ENCODE results near the gene TNFAIP8L1.

Gene TNFAIP8L1

DNA sequence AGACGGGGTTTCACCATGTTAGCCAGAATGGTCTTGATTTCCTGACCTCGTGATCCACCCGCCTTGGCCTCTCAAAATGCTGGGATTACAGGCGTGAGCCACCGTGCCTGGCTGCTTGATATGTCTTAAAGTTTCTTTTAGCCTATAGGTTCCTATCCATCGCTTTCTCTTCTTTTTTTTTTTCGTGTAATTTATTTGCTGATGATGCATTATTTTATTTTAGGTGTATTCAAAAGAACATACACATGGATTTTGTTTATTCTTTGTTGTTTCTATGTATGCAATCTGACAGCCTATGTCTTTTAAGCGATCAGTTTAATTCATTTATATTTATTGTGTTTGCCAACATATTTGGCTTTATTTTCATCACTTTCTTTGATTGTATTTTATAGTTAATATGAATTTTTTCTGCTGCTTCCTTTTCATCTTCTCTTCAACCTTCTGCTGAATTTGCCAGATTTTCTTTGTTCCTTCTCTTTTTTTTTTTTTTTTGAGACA is 26.0 kb upstream of the TNFAIP8L1 start:
- no peak for DNase-seq

DNA sequence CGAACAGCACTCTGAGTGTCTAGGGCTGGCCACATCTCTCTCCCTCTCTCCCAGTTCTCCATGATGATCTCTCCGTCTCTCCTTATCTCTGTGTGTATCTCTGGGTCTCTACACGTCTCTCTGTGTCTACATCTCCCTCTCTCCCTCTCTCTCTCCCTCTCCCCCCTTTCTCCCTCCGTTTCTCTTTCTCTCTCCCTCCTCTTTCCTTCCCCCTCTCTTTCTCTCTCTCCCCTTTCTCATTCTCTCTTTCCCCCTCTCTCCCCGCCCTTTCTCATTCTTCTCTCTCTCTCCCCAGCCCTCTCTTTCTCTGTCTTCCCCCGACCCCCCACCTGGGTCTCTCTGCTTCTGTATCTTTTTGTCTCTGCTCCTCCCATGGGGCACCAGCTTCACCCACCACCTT is 21.3 kb upstream of the TNFAIP8L1 start:
- no peak for DNase-seq

DNA sequence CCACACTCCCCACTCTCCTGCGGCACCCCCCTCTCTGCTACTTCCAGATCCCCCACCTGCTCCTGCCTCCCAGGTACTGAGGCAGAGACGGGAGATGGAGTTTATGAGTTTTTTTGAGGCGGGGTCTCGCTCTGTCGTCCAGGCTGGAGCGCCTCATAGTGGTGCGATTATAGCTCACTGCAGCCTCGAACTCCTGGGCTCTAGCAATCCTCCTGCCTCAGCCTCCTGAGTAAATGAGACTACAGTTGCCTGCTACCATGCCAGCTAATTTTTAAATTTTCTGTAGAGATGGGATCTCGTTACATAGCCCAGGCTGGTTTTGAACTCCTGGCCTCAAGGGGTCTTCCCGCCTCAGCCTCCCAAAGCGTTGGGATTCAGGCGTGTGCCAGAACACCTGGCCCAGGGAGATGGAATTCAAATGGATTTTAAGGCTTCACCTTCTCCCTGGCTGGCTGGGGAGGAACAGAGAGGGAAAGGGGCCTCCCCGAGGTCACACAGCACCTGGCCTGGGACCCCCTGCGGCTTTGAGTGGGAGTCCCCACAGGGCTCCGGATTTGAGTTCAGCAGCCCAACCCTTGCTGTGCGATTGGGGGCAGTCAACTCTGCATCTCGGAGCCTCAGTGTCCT is 19.5 kb upstream of the TNFAIP8L1 start:
- no peak for DNase-seq

DNA sequence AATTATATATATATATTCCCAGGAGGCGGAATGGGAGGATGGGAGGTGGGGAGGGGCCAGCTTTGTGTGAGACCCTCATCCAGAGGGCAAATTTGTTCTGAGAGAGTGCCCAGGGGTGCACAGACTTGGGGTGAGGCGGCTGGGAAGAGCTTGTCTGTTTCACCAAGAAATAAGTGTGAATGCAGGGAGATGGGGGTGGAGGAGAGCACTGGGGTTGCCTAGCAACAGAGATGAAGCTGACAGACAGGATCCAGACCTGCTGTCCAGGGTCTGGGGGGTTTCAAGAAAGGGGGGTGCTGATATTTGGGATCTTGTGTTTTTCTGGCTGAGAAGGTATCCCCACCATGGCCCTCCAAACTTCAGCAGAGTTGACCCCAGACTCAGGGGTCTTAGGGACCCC is 18.6 kb upstream of the TNFAIP8L1 start:
- DNase-seq = no peak

DNA sequence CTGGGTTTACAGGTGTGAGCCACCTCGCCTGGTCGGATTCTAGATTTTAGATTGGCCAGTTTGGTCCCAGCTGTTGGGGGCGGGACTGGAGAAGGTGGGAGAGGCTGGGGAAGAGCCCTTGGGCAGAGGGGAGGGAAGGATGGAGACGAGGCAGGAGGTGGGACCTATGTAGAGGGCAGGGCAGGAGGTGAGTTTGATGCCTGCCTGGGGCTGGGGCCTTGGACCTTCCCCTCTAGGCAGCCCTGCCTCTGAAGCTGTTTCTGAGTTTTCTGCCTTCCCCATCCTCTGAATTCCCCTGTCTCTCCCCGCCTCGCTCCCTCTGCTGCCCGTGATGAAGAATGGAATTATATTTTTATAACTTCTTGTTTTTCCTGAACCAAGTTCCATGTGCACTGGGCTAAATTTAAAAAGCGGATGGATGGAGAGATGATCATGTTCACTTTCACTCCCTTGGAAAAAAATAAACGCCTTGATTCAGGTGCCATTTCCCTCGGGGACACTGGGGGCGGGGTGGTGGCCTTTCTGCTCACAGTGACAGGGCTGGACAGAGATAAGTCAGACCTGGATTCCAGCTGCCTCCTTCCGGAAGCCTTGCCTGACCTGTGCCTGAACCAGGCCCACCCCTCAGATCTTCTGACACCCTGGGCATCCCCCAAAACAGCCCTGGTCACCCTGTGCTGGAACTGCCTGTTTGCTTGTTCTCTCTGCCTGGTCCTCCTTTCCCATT is 16.5 kb upstream of the TNFAIP8L1 start:
- DNase-seq = no peak

DNA sequence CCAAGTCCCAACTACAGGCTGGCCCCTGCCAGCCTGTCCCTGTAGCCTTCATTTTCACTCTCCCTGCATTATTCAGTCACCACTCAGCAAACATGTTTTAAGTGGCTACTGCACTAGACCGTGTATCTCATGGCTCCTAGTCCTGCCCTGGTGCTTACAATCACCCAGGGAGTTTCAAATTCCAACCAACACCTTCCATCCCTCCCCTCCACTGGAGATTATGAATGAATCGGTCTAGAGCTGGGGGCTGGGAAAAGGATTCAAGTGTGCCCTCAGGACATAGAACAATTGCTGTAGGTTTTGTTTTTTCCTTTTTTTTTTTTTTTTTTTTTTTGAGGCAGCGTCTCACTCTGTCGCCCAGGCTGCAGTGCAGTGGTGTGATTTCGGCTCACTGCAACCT is 15.0 kb upstream of the TNFAIP8L1 start:
- DNase-seq = no peak

DNA sequence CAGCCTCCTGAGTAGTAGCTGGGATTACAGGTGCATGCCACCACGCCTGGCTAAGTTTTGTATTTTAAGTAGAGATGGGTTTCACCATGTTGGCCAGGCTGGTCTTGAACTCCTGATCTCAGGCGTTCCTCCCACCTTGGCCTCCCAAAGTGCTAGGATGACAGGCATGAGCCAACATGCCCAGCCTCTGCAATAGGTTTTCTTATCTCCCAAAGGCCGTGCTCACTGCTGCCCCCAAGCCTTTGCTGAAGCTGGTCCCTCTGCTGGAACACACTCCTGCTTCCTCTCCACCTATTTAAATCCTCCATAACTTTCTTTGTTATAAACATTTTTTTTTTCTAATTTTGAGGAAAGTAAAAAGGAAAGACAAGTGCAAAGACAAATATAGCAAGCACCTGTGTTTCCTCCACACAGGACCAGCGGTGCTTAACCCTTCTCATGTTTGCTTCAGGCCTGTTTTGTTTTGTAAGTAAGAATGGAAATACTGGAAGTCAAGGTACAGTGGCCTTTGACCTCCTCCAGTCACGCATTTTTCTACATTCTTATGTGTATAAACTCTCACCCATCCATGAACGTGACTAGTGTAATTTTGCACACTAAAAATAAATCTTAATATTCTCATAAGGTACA is 14.5 kb upstream of the TNFAIP8L1 start:
- no peak for DNase-seq

DNA sequence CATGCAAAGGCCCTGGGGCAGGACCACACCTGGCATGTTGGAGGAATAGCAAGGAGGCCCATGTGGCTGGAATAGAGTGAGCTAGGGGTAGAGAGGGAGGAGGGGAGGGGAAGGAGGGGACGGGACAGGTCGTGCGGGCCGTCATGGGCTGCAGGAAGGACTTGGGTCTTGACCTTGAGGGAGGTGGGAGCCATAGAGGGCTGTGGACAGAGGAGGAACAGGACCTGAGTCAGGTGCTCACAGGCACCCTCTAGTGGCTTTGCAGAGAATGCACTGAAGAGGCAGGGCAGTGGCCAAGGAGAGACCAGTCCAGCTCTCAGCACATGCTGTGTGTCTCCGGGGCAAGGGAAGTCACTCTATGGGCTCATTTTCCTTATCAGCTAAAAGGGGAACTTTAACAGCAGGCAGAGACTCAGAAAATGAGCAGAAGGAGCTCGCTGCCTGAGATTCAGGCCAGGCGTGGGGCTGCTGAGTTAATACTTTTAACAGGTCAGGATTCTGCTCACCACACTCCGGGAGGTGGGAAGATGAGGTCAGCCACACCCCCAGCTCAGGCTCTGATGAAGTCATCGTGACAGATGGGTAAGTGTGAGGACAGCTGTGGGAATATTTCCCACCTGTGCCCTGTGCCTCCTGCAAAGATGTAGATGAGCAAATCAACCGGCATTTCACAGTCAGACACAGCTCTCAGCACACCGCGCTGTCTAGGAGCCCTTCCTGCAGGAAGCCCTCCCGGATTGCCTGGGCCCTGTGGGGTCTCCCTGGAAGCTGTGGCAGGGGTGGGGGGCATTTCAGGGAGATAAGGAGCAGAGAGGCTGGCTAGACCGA is 6.0 kb upstream of the TNFAIP8L1 start:
- peak; percentile 28 for DNase-seq

DNA sequence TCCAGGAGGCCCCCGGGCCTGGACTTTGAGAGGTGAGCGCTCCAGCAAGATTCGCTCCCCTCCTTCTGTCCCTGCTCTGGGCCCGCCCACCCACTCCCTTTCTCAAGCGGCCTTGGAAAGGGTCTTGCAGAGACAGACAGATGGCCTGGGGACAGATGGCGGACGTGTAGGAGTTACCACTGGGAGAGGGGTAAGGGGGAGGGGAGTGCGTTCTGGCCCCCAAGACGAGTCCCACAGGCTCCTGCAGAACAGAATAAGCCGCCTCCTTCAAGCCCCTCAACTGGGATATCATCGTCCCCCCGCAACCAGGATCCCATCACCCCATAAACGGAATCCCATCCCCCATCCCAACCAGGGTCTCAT is 3.6 kb upstream of the TNFAIP8L1 start:
- DNase-seq = no peak

DNA sequence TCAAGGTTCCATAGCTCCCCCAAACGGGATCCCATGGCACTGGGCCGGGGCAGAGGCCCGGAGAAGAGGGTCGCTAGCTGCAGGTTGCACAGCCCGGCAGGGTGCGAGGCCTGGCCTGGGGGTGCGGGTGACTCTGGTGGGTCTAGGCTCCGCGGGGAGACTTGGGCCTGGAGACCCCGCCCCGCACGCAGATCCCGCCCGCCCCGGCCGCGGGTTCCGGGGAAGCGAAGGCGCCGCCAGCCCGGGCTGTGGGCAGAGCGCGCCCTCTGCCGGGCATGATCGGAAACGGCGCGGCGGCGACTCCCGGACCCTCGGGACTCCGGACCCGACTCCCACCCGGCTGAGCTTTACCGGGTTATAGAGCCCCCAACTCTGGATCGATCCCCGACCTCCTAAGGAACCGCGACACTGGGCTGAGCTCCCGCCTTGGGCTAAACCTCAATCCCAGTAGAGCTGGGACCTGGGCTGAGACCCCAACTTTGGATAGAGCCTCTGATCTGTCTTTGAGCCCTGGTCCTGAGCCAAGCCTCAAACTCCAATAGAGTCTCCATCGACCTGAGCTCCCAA is 3.1 kb upstream of the TNFAIP8L1 start:
- peak; percentile 74 for DNase-seq

DNA sequence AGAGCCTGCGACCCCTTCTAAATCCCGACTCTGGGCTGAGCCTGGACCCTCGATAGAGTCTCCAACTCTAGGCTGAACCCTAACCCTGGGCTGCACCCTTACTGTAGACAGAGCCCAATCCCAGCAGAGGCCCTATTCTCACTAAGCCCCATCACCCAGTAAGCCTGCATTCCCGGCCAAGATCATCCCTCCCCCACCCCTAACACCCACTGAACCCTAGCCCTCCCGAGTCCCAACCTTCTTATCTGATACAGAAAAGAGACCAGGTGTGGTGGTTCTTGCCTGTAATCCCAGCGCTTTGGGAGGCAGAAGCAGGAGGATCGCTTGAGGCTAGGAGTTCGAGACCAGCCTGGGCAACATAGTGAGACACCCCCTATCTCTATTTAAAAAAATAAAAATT is 2.6 kb upstream of the TNFAIP8L1 start:
- DNase-seq = no peak

DNA sequence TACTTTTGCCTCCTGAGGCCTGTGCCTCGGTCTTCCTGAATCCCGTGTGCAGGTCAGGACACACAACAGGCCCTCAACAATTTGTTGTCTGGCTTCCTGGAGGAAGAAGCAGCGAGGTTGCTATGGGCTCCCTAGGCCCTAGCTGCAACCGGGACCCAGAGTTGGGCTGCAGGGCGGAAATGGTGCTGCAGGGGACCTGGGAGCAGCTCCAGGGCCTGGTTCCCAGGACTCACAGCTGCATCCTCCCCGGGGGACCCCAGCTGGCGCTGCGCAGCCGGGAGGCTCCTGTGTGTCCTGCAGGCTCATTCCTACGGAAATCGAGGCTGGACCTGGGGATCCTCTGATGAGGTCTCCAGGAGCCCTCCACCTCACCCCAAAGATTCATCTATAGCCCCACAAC is 999 bp upstream of the TNFAIP8L1 start:
- no peak for DNase-seq

DNA sequence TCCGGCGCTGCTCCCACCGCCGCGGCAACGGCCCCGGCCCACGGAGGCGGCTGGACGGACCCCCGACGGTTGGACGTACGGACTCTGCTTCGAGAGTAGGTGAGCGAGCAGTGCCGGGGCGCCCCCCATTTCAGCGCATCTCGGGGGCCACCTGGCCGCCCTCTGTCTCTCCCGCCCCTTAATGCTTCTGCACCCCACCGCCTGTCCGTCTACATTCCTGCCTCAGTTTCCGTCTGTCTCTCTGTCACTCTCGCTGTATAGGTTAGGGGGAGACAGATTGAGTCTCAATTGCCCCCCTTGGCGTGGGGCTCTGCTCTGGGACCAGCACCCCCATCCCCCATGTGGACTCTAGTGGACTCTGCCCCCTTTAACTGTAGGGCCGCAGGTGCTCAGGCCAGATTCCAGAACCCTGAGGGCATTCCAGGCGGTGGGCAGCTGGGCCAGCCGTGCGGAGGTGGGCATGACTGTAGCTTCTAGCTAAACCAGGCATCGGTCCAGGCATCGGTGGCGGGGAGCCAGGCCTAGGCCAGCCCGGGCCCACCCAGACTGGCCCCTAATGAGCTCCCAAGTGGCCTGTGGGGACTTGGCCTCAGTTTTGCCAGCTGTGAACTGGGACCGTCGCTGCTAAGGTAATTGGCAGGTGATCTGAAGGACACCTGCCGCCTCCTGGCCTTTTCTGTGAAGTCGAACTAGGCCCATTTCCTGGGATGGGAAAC is 373 bp downstream of the TNFAIP8L1 start:
- DNase-seq = no peak

DNA sequence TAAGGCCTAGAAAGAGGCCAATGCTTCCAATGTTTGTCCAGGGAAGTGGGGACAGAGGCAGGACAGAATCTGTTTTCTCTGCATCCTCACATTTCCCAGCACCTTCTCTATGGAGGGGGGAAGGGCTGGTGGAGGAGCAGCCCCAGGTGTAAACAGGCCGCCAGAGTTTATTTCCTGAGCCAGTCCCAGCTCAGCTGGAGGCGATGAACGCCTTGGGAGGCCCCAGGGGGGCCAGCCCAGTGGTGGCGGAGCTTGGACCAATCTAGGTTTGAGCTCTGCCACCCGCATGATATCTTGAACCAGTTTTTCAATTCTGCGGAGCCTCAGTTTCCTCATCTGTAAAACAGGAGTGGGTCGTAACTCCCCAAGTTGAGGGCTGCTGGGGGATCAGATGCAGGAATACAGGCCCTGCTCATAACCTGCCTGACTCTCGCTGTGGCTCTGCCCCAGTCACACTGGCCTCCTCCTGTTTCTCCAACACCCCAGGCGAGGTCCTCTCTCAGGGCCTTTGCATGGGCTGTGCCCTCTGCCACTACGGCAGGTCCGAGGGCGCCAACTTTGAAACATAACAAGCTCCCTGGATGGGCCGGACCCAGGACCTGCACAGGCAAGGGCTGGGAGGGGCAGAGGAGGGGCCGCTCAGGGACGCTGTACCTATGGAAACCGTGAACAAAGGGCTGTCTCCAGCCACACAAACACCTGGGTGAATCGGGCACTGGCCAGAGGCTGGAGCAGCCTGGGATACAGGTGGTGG is 1.1 kb downstream of the TNFAIP8L1 start:
- no peak for DNase-seq

DNA sequence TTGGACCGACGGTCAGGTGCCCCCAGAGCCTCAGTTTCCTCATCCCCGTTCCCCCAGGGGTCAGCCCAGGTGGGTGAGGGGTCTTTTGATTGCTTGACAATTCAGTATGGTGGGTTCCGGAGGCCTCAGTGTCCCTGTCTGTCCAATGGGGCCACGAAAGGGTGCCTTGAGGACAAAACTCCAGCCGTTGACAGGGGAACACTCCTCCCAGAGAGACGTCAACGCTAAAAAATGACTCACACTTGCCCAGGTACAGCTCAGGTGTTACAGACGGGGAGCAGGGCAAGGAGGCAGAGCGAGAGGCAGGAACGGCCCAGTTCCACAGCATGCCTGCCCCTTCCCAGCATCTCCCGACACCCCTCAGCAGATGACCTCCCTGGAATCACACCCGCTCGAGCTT is 1.8 kb downstream of the TNFAIP8L1 start:
- no peak for DNase-seq

DNA sequence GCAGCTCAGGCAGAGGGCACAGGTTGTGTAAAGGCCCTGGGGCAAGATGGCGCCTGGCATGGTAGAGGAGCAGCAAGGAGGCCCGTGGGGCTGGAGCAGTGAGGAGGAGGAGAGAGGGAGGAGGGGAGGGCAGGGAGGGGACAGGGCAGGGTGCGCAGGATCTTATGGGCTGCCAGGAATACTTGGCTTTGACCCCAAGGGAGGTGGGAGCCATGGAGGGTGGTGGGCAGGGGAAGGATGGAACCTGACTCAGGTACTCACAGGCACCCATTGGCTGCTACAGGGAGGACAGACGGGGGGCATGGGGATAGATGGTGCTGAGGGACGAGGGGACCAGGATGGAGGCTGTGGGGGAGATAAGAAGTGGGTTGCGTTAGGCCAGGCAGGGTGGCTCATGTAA is 3.3 kb downstream of the TNFAIP8L1 start:
- DNase-seq = no peak

DNA sequence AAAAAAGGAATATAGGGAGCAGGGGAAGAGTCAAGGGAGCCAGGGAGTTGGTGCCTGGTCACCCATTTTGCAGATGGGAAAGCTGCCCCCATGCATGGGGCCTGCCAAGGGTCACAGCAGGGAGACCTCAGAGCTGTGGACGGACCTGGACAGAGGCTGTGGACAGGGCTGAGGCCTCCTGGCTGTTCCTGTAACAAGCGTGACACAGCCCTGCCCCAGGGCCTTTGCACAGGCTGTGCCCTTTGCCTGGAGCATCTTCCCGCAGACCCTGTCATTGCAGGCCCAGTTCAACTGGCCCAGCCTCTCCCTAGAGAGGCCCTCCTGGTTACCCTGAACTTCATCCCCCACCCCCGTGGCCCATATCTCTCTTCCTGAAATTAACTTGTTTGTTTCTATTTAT is 6.4 kb downstream of the TNFAIP8L1 start:
- DNase-seq = no peak

DNA sequence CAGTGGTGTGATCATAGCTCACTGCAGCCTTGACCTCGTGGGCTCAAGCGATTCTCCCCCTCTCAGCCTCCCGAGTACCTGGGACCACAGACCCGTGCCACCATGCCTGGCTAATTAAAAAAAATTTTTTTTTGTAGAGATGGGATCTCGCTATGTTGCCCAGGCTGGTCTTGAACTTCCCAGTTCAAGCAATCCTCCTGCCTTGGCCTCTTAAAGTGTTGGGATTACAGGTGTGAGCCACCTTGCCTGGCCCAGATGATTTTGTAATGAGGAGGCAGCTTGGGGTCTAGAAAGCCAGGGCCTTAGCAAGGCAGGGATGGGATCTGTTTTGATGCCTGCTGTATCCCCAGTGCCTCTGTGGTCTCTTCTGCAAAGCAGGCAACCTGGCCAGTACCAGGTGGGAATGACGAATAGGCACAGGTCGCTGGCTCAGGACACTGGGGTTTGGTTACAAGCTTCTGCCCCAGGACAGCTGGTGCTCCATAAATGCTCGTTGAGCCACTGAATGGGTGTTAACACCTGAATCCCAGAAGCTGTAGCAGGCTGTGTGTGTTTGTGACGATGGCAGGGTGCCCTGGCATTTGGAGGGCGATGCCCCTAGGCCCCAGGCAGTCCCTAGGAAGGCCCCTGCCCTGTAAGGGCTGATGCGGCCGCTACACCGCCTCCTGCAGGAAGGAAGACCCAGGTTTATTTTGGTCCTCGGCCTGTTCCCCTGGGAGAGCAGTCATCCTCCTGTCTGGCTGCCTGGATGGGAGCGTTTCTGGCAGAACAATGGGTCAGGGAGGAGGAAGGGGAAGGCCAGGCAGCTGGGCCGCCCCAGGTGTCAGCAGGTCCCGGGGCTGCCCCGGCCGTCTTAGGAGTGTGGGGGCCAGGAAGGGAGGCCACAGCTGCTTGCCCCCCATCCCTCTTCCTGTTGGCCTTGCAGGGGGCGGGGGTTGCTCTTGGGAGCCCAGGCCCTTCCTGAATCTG is 8.6 kb downstream of the TNFAIP8L1 start:
- no peak for DNase-seq

DNA sequence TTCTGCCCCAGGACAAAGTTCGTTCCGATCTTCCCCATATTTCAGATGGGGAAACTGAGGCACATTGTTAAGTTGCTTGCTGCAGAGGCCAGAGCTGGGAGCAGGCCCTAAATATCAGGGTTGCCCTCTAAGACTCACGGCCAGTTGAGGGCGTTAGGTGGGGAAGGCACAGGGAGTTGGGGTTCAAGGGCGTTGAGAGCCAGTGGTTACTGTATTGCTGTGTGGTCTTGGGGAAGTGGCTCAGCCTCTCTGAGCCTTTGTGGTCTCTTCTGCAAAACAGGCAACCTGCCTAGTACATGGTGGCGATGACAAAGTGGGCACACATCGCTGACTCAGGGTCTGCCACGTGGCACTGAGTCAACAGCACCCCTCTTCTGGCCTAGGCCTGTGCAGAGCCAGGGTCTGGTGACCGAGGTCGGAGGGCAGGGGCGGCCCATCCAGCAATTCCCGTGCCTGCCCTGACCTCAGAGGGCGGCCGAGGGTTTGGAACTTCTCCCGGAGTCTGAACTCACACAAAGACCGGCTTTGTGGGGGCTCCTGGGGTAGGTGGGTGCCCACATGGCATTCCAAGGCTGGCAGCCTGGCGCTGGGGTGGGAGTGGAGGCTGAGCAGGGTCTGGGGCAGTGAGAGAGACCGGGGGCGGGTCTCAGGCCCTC is 10.2 kb downstream of the TNFAIP8L1 start:
- DNase-seq = no peak

DNA sequence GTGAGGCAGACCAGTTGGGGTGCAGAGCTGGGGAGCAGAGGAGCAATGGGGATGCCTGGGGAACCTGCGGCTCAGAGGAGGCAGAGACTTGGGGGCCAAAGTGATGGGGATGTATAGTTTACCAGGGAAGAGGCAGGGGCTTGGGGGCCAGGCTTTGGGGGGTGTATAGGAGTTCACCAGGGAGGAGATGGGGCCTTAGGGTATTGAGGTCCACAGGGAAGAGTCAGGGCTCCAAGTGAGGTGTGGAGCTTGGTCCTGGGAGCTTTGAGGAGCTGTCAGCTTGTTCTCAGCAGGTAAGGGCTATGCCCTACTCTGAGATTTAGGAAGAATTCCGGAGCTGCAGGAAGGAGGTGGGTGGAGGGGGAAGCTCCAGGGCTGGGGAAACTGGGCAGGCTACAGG is 10.8 kb downstream of the TNFAIP8L1 start:
- no peak for DNase-seq
